Mucosa of rectum (tissue), 2 donors: ENCODE measurements around the gene SH3BGRL.
"Not testable (repeated sequence)": the region's sequence is repeated elsewhere in the genome, so short reads cannot be mapped to it uniquely, and the experiment has no call there.

Experiments
- H3K27ac ChIP-seq, 2 donors: one replicate each; pipeline ENCODE4 v1.7.0; 2013; ENCODE audit warnings: inconsistent platforms in 2 of 2, low read depth in 2 of 2, low read length in 2 of 2
- H3K27me3 ChIP-seq, 2 donors: one replicate each; pipeline ENCODE4 v1.7.0; 2013; ENCODE audit warnings: low read length in 2 of 2; ENCODE audit not compliant: control insufficient read depth in 2 of 2, insufficient read depth in 2 of 2
- H3K36me3 ChIP-seq, 2 donors: one replicate each; pipeline ENCODE4 v1.7.0; 2013; ENCODE audit warnings: low read length in 2 of 2; ENCODE audit not compliant: control insufficient read depth in 2 of 2, insufficient read depth in 2 of 2
- H3K4me1 ChIP-seq, 2 donors: one replicate each; pipeline ENCODE4 v1.7.0; 2013; ENCODE audit warnings: low read length in 2 of 2, mild to moderate bottlenecking in 1 of 2; ENCODE audit not compliant: control insufficient read depth in 2 of 2, insufficient read depth in 2 of 2
- H3K4me3 ChIP-seq, 2 donors: one replicate each; pipeline ENCODE4 v1.7.0; 2013; ENCODE audit warnings: low read length in 2 of 2
- H3K9ac ChIP-seq, 2 donors: one replicate each; pipeline ENCODE4 v1.7.0; 2013; ENCODE audit warnings: low read length in 2 of 2, low read depth in 1 of 2, mild to moderate bottlenecking in 1 of 2
- H3K9me3 ChIP-seq, 2 donors: one replicate each; pipeline ENCODE4 v1.7.0; 2013; ENCODE audit warnings: low read length in 2 of 2; ENCODE audit not compliant: control insufficient read depth in 2 of 2
- donor health status: healthy.
- donor health status: Normal muscosa, but diverticular disease.

The SH3BGRL gene

GRCh38 chrX:81345296-81345695 is 143.4 kb downstream of the SH3BGRL start:
- H3K27me3 ChIP-seq, H3K27ac ChIP-seq, H3K4me3 ChIP-seq, H3K9ac ChIP-seq, H3K4me1 ChIP-seq, H3K36me3 ChIP-seq, H3K9me3 ChIP-seq: not testable (repeated sequence)
